Bronchus fibroblast of lung (primary cell): ENCODE results near the gene ARL6. TPM values are rescaled to one million over a fixed set of nuclear protein-coding genes. Genes with fewer than 3 reads are reported as not detected.

Source experiments
- total RNA-seq: library from RNA; depleted of rRNA; stranded (reverse); fragments of >200 nt; gene quantifications from 2 replicates; pipeline ENCODE4 v1.2.3, GENCODE V29; 2015

ARL6 gene, protein sequence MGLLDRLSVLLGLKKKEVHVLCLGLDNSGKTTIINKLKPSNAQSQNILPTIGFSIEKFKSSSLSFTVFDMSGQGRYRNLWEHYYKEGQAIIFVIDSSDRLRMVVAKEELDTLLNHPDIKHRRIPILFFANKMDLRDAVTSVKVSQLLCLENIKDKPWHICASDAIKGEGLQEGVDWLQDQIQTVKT
- 5.7 and 6.7 TPM in 2 replicates for total RNA-seq

DNA sequence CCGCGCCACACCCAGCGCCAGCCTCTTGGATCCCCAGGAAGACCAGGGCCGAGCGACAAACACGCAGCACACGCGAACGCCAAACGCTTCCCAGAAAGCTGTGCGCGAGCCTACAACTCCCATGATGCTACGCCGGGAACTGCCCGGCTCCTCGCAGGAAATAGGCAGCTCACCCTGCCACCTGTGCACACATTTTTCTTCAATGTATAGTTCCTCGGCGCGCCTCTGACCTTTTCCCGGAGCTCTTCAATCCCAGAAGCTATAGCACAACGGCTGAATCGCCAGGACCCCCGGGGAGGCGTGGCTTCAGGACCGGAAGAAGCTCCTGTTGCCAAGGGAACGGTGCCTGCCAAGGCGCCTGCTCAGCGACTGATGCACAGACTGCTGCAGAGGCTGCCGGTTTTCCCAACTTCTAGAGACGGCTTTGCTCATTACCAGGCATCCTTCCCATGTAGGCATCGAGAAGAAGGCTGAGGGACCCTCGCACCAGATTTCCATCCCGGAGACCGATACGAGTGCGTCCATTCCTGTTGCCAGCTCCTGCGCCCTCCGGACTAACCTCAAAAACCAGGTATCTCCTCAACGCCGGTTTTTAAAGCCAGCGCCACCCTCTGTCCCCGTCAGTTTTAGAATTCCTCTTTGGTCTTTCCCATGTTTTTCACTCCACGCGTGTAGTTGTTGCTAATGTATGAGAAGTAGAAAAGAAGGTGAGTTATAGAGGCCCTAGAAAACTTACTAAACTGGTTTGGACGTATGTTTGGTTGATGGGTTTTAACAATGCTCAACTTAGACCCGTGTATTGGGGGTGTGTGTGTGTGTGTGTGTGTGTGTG lies at the start of gene ARL6:
TSS of gene ARL6 (plus strand) at position 352 of the 832 bp plus-strand sequence. CDS start 3,350 bp downstream, outside the sequence.

DNA sequence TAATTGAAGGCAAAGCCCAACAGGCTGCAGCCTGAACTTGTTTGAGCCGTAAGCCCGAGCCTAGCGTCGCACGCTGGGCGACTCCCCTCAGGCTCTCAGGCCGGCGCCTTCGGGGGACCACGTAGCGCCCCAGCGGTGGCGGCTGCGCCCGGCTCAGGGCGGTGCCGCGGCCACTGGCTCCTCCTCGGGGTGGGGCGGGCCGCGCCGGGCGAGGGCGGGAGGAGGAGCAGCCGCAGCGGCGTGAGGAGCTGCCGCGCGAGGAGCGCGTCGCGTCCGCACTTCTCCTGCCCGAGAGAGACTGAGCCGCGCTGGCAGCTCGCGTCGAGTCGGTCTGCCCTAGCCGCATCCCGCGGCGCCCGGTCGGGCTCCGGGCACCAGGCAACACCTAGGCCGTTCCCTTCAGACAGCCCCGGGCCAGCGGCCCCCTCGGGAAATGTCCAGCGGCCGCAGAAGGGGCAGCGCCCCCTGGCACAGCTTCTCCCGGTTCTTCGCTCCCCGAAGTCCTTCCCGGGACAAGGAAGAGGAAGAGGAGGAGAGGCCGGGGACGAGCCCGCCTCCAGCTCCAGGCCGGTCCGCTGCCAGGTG lies 57.3 kb downstream of the ARL6 start, which contains the start of gene CRYBG3:
TSS of gene CRYBG3 (plus strand) at position 238 of the 585 bp plus-strand sequence. CDS start at position 434, 196 bp downstream.

Other genes starting within 250 kb of the ARL6 start
- gene CRYBG3, start 57.3 kb downstream of the ARL6 start, total RNA-seq, result 4.9 and 6.4 TPM in 2 replicates
- 24.7 and 31.6 TPM in 2 replicates for gene RIOX2, start 207.7 kb downstream of the ARL6 start, total RNA-seq